Brain pericyte (primary cell): ENCODE measurements around the gene RER1.

Experiments
- DNase-seq: peaks from one replicate; pipeline ENCODE4 v3.0.0-alpha.2; 2012; ENCODE audit warnings: low read depth, low spot score

Gene RER1

DNA sequence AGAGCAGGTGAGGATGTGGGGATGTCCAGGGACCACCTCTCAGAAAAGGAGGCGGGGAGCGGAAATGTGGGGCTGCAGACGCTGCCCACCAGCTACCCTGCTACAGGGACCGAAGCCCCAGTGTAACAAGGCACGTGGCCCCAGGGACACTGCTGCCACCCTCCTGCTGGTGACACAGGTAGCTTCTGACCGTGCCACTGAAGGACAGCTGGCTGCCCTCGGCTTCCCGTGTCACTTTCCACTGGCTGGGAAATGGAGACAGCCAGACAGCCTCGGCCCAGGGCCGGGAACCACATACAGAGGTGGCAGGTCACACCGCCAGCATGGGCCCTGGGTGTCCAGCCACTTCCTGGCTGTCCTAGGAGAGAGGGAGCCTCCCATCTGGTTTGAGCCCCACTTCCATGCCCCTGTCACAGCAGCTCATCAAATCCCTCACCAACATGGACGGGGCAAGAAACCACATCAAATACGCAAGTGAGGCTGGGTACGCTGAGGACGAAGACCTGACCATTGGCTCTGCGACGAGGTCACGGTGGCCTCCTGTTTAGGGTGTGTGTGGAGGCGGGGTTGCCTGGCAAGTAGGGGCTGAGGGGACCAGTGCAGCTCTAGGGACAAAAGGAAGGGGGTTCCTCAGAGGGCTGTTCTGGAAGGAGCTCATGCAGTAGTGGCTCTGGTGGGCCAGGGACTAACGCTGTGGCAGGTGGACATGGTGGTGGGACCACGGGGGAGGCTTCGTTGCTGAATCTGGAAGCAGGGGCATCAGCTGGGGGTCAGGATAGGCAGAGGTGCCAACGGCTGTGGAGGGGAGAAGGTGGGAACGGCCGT, 15.7 kb downstream of the RER1 start:
- no peak for DNase-seq

DNA sequence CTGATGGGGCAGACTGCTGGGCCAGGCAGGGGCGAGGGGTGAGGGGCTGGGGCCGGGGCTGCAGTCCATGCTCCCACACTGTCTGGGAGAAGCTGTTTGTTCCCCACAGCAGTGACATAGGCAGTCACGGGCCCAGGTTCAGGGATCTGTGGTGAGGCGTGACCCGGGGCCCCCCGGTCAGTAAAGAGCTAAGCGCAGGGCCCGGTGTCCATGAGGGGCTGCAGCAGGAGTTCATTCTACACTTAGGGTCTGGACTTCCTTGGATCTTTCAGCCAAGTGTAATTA, 16.3 kb downstream of the RER1 start:
- no peak for DNase-seq

DNA sequence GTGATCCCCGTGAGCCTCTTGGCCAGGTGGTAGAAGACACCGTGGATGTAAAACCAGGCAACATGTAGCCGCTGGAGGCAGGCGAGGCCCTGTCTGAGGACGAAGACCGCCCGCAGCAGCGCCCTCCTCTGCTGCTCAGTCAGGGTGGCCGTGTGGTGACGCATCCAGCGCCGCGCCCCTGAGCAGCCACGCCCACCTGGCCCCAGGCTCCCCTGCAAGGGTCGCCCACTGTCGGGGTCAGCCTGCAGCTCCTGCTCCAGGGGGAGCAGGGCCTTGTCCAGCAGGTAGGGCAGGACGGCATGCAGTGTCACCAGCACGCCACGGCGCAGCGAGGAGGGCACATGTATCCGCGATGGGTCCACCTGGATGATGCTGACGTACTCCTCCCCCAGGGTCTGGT, 16.8 kb downstream of the RER1 start:
- DNase-seq, result no peak

DNA sequence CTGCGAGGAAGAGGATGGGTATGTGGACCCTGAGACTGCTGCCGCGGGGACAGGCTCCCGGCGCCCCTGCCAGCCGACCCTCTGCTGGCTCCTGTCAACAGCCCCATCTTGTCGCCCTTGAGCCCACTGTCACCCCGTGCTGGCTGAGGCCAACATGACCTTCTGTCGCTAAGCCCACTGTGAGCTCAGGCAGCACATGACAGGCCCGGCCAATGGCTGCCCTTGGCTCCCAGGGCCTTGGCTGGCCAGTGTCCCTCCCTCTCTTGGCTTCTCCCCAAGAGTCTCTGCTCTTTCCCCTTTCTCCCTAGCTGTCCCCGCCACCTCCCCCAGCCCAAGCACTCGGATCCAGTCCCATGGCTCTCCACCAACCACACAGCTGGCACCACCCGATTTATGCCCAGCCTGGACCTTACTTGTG, 17.2 kb downstream of the RER1 start:
- DNase-seq, result no peak

DNA sequence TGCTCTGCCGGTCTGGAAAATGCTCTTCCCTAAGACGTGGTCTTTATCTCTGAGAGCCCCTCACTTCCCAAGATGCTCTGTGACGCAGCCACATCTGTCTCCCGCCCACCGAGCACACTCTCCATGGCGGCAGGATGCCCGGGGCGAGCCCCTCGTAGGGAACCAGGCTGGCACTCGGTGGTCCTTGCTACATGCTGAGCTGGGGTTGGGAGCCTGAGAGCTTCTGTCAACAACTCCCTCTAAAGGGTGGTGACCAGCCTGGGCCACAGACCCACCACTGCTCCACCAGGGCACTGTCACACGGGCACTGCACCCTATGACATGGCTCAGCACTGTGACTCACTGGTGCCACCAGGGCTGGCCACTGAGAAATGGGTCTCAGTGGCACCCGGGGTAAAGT, 18.1 kb downstream of the RER1 start:
- no peak for DNase-seq

DNA sequence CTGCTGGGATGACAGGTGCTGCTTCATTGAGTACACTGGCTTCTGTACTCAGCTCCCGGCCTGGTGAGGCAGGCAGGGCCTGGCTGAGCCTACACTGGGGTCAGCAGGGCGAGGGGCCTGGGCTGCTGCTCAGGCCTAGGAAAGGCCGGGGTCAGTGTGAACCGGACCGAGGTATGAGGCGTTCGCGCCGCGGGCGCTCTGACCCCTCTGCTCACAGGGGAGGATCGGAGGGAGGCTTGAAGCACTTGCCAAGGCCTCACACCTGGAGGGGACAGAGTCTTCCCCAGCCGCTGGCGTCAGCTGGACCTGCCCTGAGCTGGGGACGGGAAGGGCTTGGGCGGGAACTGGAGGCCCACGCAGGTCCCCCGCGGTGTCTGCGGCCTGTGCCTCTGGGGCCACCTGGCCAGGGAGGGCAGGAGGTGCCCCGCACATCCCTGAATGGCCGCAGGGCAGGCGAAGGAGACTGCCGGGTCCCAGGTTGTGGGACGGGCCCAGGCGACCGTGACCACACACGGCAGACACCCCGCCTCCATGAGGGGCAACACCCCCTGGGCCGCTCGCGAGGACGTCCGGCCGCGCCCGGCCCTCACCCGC, 20.3 kb downstream of the RER1 start:
- DNase-seq, result no peak

DNA sequence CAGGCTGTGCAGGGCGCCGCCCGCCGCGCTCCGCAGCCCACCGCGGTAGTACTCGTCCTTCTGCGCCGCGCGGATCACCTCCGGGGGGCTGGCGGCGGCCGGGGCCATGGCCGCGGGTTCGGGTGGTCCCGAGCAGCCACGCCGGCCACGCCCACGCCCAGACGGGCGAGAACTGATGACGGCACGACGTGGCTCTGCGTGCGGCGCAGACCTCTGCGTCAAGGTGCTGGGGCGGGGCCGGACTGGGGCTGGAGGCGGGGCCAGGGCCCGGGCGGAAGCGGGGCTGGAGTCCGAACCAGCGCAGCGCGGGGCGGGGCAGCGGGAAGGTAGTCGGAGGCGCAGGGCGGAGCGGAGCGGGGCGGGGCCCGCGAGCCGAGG, 20.7 kb downstream of the RER1 start, which contains the start of gene PEX10:
Gene PEX10, minus strand, starts transcription at position 170 of the 378 bp plus-strand sequence. Its CDS starts 62 bp downstream, at position 108.
- peak; percentile 76 for DNase-seq

DNA sequence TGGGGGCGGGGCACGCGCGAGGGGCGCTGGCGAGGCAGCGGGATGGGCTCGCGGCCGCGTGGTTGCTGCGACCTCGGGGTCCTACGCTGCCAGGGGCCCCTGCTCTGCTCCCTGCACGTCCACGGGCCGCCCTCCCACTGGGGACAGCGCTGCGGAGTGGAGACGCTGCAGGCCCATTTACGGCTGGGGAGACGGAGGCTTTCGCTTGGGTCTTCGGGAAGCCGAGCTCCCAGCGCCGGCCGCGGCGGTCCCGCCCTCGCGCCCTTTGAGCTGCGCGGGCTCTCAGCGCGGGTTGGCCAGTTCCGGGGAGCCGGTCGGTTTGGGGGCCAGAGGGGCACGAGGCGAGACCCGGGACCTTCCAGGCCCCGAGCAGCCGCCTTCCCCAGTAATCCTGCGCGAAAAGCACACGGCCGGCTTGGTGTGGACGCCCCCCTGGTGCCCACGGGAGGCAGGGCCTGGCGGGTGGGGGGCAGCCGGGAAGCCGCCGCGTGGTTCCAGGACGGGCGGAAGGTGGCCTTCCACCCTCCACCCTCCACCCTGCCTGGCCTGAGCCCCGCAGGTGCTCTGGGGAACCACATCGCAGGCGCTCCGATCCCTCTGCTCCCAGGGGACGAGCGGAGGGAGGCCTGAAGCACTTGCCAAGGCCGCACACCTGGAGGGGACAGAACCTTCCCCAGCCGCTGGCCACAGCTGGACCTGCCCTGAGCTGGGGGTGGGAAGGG, 21.3 kb downstream of the RER1 start:
- no peak for DNase-seq

DNA sequence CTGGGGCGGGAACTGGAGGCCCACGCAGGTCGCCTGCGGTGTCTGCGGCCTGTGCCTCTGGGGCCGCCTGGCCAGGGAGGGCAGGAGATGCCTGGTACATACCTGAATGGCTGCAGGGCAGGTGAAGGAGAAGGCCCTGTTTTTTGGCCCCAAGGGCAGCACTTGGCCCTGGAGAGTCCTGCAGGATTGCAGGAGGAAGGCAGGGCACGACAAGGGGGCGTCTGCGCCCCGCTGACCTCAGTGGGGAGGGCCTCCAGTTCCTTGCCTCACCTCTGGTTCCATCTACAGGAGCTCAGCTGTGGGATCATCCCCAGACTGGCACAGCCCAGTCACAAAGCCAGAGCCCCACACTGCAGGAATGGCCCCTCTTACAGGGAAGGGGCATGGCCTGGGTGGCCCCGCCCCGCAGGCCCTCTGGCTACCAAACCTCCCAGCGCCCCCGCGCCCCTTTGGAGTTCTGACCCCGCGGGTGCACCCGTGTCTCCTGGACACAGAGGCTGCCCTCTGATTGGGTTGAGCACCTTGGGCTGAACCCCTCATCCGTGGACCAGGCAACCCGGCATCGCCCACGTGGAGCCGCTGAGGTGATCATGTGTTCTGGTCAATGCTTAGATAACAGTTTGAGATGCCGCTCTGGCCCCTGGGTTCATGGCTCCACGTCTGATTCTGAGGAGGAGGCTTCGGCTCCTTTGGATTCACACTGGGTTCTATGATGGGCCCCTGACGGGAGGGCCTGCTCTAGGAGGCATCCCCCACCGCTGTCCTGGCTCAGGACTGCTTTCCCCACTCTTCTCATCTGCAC, 22.1 kb downstream of the RER1 start:
- DNase-seq, result no peak

DNA sequence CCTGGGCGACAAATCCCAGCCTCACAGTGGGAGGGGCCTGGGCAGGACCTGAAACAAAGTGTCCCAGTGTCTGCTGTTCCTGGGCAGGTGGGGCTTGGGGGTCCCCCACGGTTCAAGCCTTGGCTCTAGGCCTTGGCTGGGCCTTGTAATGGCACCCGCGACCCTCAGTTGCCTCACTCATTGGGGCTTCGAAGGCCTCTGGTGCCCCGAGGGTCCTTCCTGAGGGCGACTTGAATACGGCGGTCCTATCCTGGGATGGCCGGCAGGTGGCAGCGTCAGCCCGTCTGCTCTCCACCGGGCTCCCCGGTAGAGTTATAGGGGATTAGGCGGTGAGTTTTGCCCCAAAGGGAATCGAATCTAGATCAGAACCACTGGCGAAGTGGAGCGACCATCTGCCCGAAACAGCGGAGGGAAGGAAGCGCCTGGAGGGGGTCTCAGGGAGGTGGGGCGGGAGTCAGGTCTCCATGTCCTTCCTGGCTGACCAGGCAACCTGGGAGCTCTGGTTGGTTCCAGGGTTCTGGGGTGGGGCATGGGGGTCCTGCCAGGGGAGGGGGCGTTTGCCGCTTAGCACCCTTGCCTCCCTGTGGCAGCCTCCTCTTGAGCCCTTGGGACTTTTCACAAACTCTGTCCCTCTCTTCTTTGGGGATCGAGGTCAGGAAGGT, 22.8 kb downstream of the RER1 start:
- no peak for DNase-seq

DNA sequence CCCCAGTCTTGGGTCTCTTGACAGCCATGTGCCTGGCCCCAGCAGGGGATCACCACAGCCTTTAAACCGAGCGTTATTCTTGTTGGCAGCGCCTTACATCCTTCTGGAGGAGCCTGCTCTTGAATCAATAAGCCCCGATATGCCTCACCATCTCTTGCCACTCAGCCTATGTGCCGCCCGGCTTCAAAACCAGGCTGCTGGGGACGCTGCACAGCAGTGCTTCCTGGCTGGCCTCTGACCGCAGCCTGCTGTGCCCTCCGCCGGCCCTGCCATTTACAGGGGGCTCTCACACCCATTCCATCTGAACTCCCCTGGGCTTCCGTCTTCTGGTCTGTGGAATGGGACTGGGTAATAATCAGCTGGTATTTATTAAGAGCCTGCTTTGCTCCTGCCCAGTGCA, 23.7 kb downstream of the RER1 start:
- no peak for DNase-seq

DNA sequence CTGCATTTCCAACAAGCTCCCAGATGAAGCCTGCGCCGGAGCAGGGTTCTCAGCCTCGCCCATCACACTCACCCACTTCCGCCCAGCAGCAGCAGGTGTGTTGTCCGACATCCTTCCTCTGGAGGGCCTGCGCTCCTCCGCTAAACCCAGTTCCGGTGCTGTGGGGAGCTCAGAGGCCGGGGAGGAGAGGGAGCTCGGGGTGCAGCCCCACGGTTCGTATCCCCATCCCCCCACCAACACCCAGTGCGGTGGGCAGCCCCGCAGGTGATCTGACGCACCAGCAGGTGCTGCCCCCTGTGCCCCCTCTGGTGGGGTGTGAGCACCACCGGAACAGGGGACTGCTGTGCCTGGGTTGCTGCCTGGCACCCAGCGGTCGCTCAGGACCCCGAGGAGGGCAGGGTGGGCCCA, 24.2 kb downstream of the RER1 start:
- DNase-seq, result no peak

DNA sequence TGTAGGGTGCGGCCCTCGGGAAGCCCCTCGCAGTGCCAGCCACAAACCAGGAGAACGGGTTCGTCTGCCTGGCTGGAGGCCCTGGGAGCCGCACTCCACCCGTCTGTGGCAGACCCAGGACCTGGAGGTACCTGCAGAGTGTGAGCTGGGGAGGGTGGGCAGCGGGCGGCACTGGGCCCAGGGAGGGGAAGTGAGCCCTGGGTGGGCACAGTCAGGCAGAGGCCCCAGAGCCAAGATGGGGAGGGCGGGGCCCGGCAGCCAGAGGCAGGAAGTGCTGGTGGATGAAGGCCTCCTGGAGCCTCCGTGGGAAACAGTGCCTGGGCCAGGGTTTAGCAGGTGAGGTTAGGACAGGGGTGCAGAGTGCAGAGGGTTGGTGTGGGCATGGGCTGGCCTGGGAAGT, 24.8 kb downstream of the RER1 start:
- no peak for DNase-seq

DNA sequence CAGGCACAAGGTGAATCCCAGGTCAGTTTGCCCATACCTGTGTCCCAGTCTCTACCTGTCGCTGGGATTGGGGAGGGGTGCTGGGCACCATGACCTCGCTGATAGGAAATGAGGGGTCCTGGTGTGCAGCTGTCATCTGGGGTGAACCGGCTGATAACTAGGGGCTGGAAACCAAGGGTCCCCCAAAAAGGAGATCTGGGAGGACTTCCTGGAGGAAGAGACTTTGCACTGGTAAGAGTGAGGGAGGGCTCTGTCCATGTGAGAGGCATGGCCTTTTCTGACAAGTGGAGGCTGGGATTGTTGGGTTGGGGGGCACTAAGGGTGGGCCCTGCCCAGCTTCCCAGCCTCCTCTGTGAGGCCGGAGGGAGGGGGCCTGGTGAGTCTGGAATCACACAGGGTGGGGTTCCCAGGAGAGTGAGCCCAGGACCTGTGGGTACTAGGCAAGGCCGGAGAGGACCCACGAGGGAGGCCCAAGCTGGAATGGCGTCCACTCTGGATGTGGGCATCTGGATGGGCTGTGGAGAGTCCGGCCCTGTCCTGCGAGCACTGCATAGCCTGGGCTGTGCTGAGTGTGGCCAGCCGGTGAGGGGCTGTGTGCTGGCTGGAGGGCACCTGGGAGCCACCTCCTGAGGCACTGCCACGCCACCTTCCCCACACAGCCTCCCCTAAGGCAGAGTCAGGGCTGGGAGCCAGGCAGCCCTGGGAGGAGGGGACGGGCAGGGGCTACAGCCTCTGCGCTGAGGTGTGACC, 25.6 kb downstream of the RER1 start:
- no peak for DNase-seq

DNA sequence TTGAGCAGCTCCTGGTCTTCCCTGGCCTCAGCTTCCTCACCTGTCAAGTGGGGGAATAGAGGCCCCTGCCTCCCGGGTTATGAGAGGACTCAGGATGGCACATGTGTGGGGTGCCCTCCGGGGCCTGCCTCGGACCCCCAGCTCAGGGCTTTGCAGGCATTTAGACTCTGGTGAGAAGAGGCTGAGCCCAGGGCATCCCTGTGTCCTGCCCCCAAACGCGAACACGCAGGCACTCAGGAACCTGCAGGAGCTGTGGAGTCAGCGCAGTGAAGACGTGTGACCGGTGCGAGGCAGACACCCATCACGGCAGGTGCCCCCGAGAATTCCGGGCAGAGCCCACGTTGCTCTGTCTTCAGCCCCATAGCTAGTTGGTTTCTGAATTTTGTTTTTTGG, 26.2 kb downstream of the RER1 start:
- DNase-seq, result no peak

DNA sequence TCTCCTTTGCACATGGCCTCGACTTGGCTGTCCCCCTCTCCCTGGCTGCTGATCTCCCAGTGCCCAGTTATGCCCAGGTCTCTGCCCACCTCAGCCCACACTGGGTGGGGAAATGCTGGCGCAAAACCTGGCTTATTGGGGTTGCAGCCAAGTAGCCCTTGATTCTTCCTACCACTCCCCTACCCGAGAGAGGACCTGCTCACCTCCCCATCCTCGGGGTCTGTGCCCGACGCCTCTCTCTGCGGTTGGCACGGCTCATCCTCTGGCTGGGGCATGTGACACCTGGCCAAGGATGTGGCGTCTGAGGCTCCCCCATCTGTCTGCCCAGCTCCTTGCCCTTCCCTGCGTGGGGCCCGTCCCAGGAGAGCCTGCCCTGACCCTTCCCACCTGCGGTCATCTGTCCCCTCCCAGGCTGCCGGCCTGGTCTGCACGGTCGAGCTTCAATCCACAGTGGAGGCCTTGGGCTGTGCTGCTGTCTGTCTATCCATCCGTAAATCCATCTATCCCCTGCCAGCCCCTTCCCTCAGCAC, 27.2 kb downstream of the RER1 start:
- no peak for DNase-seq

DNA sequence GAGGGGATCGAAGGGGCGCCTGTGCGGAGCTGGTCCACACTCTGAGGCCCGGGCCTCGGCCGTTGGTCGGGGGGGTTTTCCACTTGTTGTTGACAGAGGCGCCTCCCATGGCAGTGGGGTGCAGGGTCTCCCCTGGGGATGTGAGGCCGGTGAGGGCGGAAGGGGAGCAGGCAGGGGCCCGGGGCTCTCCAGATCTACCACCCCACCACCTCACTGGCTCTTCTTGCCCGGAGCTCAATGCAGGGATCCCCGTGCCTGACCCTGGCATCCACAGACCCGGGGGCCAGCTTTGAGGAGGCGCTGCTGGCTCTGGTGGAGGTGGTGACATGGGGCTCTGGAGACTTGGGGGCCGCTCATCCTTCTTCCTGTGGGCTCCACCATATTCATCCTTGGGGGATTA, 27.8 kb downstream of the RER1 start:
- DNase-seq, result no peak

DNA sequence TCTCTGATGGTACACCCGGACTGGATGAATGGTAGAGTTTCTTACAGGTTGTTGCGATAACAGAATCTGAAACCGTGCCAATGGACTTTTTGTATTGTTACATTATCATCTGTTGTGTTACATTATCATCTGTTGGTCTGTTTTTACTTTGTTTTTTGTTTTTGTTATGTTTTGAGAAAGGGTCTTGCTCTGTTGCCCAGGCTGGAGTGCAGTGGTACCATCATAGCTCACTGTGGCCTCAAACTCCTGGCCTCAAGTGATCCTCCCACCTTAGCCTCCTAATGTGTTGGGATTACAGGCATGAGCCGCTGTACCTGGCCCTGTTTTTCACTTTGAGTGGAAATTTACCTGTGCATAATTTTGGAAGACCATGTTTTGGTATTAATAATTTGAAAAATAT, 30.9 kb downstream of the RER1 start:
- no peak for DNase-seq

DNA sequence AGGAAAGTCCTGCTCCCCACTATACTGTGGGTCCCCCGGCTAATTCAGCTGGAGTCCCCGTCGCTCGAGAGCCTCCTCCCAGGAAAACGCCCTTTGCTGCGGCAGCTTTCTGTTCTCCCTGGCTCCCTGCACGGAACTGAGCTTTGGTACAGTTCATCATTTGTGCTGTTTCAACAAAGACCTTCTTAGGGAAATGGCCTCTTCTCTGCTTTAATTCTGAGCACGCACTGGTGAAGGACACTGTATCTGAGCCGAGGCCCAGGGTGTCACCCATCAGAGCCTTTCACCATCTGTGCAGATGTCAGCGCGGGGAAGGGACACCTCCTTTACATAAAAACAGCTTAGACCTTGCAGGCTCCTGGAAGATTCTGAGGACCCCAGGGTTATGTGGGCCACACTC, 34.3 kb downstream of the RER1 start:
- no peak for DNase-seq

DNA sequence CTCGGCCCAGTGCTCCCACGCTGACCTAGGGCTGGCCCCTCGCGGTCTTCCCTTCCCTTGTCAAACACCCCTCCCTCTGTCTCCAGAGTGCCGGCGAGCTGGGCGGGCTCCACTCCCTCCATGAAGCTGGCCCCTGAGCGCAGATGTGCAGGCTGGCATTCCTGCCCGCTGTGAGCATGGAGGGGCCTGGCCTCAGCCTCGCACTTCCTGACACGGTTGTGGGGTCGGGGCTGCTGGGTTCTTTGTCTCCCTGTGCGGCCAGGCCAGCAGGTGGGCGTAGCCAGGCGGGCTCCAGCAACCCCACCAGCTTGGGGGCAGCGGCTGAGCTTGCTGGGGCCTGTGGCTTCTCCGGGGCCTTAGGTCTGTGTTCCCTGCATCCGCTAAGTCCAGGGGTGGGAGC, 34.9 kb downstream of the RER1 start:
- no peak for DNase-seq

DNA sequence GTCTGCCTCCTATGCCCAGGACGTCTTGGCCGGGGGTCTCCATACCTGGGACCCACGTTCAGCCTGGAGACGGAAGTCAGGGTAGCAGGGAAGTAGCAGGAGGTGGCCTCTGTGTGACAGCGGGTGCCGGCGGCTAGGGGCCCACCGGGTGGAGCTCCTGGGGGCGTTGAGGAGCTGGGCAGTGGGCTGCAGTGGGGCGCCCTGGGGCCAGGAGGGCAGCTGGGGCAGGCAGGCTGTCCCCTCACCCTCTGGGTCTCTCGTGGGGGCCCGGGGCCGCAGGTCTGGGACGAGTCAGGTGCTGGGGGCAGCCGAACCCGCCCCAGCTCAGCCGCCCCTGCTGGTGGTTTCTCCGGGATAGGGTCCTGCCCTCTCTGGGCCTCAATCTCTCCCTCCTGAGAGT, 35.4 kb downstream of the RER1 start:
- no peak for DNase-seq
